Measurements from ENCODE around the gene PLCB1. TPM values are rescaled to one million over a fixed set of nuclear protein-coding genes. Genes with fewer than 3 reads are reported as not detected.

PLCB1 gene
- total RNA-seq, 1 experiment from 2014 or later = 11.3 TPM

DNA sequence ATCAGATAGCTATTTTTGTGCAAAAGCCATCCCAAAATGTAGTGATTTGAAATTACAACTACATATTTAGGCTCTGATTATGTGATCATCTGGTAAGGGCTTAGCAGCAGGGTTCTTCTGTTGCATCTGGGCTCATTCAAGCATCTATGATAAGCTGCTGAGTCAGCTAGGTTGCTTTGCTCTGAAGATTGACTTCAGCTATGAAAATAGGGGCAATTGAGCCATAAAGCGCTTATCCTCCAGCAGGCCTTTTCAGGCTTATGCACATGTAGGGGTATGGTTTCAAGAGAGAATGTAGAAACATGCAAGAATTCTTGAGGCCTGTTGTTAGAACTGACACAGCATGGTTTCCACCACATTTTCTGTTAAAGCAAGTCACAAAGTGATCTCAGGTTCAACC, 114.1 kb downstream of the PLCB1 start (continued):
- no peak for TF ChIP-seq STAT6 (CRISPR knock-in tag; conservative IDR thresholded peaks at IDR 0.05; ENCODE audit: low read depth)

DNA sequence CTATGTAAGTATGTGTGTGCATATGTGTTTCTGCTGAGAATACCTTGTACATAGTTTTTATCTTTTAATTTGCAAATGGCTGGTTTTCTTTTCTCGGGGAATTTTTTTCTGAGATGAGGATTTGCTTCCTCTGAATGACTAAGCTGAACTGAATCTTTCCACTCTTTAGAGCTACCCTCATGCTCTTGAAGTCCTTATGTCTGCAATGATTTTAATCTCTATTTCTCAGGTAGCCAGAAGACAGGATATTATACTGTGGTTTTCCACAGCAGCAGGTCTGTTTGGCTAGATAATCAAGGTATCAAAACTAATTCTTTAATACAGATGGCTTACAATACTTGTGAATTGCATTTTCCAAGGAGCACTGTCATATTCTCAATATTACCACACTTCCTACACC, 114.7 kb downstream of the PLCB1 start:
- DNase-seq (ENCODE audit: low spot score) (no peak), ATAC-seq (no peak)
- Mint-ChIP-seq H3K27me3 (ENCODE audit: low read depth) (no peaks in the 10 kb centered on the region), H3K27ac (no peak overlapping the region), H3K9me3 (no peaks in the 10 kb centered on the region), H3K4me3 (no peak overlapping the region), H3K4me1 (peaks cover 32% of the 10 kb centered on the region), H3K36me3 (no peaks in the 10 kb centered on the region)
- TF ChIP-seq RORB (CRISPR knock-in tag; IDR thresholded peaks at IDR 0.05) (no peak), OVOL2 (CRISPR knock-in tag; IDR thresholded peaks at IDR 0.05; ENCODE audit: borderline replicate concordance) (no peak), IRF2 (CRISPR knock-in tag; IDR thresholded peaks at IDR 0.05; ENCODE audit: borderline replicate concordance, low read depth) (no peak)
- CTCF ChIA-PET = no interaction called here
- POLR2A ChIA-PET = no interaction called here

DNA sequence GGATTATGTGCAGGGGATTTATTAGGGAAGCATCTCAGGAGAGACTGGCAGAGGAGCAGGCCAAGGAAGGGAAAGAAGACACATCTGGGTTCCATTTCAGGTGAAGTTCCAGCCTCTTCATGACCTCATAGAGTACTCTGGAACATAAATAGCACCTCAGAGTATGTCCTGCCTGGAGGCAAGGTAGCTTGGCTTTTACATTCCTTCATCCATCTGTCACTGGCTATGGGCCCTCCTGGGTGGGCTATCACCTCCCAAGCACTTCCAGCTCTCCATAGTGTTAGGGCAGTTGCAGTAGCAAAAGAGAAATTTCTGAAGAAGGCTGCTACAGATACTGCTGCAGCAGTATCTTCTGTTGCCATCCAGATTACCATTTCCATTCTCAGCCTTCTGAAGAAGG, 116.0 kb downstream of the PLCB1 start:
- Mint-ChIP-seq H3K27ac (no peak overlapping the region), H3K4me1 (peaks cover 24% of the 10 kb centered on the region), H3K36me3 (no peaks in the 10 kb centered on the region), H3K4me3 (no peak overlapping the region), H3K9me3 (no peaks in the 10 kb centered on the region), H3K27me3 (ENCODE audit: low read depth) (no peaks in the 10 kb centered on the region)
- TF ChIP-seq ERG (CRISPR knock-in tag; IDR thresholded peaks at IDR 0.05) = no peak
- TF ChIP-seq SMAD4 (CRISPR knock-in tag; IDR thresholded peaks at IDR 0.05) = no peak
- TF ChIP-seq ZNF317 (CRISPR knock-in tag; IDR thresholded peaks at IDR 0.05; ENCODE audit: borderline replicate concordance, low read depth) = no peak
- TF ChIP-seq, protein P1, sequence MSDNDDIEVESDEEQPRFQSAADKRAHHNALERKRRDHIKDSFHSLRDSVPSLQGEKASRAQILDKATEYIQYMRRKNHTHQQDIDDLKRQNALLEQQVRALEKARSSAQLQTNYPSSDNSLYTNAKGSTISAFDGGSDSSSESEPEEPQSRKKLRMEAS (CRISPR knock-in tag; IDR thresholded peaks at IDR 0.05) = no peak
- no peak for TF ChIP-seq ZNF121 (CRISPR knock-in tag; IDR thresholded peaks at IDR 0.05)
- no peak for TF ChIP-seq TEAD4 (CRISPR knock-in tag; IDR thresholded peaks at IDR 0.05)
- no peak for TF ChIP-seq MYBL2 (CRISPR knock-in tag; IDR thresholded peaks at IDR 0.05)
- TF ChIP-seq, protein P2, sequence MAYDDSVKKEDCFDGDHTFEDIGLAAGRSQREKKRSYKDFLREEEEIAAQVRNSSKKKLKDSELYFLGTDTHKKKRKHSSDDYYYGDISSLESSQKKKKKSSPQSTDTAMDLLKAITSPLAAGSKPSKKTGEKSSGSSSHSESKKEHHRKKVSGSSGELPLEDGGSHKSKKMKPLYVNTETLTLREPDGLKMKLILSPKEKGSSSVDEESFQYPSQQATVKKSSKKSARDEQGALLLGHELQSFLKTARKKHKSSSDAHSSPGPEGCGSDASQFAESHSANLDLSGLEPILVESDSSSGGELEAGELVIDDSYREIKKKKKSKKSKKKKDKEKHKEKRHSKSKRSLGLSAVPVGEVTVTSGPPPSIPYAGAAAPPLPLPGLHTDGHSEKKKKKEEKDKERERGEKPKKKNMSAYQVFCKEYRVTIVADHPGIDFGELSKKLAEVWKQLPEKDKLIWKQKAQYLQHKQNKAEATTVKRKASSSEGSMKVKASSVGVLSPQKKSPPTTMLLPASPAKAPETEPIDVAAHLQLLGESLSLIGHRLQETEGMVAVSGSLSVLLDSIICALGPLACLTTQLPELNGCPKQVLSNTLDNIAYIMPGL (CRISPR knock-in tag; IDR thresholded peaks at IDR 0.05) = no peak
- TF ChIP-seq, protein P3, sequence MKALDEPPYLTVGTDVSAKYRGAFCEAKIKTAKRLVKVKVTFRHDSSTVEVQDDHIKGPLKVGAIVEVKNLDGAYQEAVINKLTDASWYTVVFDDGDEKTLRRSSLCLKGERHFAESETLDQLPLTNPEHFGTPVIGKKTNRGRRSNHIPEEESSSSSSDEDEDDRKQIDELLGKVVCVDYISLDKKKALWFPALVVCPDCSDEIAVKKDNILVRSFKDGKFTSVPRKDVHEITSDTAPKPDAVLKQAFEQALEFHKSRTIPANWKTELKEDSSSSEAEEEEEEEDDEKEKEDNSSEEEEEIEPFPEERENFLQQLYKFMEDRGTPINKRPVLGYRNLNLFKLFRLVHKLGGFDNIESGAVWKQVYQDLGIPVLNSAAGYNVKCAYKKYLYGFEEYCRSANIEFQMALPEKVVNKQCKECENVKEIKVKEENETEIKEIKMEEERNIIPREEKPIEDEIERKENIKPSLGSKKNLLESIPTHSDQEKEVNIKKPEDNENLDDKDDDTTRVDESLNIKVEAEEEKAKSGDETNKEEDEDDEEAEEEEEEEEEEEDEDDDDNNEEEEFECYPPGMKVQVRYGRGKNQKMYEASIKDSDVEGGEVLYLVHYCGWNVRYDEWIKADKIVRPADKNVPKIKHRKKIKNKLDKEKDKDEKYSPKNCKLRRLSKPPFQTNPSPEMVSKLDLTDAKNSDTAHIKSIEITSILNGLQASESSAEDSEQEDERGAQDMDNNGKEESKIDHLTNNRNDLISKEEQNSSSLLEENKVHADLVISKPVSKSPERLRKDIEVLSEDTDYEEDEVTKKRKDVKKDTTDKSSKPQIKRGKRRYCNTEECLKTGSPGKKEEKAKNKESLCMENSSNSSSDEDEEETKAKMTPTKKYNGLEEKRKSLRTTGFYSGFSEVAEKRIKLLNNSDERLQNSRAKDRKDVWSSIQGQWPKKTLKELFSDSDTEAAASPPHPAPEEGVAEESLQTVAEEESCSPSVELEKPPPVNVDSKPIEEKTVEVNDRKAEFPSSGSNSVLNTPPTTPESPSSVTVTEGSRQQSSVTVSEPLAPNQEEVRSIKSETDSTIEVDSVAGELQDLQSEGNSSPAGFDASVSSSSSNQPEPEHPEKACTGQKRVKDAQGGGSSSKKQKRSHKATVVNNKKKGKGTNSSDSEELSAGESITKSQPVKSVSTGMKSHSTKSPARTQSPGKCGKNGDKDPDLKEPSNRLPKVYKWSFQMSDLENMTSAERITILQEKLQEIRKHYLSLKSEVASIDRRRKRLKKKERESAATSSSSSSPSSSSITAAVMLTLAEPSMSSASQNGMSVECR (CRISPR knock-in tag; IDR thresholded peaks at IDR 0.05; ENCODE audit: borderline replicate concordance) = no peak
- TF ChIP-seq NFATC4 (CRISPR knock-in tag; IDR thresholded peaks at IDR 0.05) = no peak
- no peak for TF ChIP-seq PRRX2 (CRISPR knock-in tag; IDR thresholded peaks at IDR 0.05)
- TF ChIP-seq IRF2 (CRISPR knock-in tag; IDR thresholded peaks at IDR 0.05; ENCODE audit: borderline replicate concordance, low read depth) = no peak
- TF ChIP-seq JUN (CRISPR knock-in tag; IDR thresholded peaks at IDR 0.05) = no peak
- TF ChIP-seq OVOL2 (CRISPR knock-in tag; IDR thresholded peaks at IDR 0.05; ENCODE audit: borderline replicate concordance) = no peak
- no peak for TF ChIP-seq EMX1 (CRISPR knock-in tag; IDR thresholded peaks at IDR 0.05)
- no peak for TF ChIP-seq ZNF263 (CRISPR knock-in tag; IDR thresholded peaks at IDR 0.05; ENCODE audit: low read depth)
- CTCF ChIA-PET = no interaction called here
- ATAC-seq (peak; percentile 39; the same call in 1 of the 2 replicates), DNase-seq (ENCODE audit: low spot score) (no peak)
- POLR2A ChIA-PET = no interaction called here

All from WTC11 (cell line).